ENCODE measurements around the gene ADAMTS13. TPM values are rescaled to one million over a fixed set of nuclear protein-coding genes. Genes with fewer than 3 reads are reported as not detected.

ADAMTS13 gene
- total RNA-seq, 1 donor from 2014 or later: 3.5 TPM

GRCh38 chr9:133507246-133507965 lies 85.2 kb downstream of the ADAMTS13 start:
- Histone ChIP-seq H3K4me1 (peaks cover 0 to 17% of the 10 kb centered on the region in 2 donors), H3K36me3 (no peaks in the 10 kb centered on the region), H3K9me3 (peaks cover 1 to 8% of the 10 kb centered on the region in 2 donors), H3K4me3 (no peak overlapping the region), H3K27me3 (no peaks in the 10 kb centered on the region), H3K27ac (peak overlapping the region in 1 of 2 donors; percentile 15)
- intact Hi-C loops (cut with DNase I): no loop called here
- no peak for DNase-seq (ENCODE audit: low spot score in 2 of 2)
- TF ChIP-seq CTCF (IDR thresholded peaks at IDR 0.05): no peak

GRCh38 chr9:133508046-133508445 lies 85.9 kb downstream of the ADAMTS13 start:
- H3K27me3 ChIP-seq: no peaks in the 10 kb centered on the region
- H3K27ac ChIP-seq: no peak overlapping the region
- intact Hi-C loops (cut with DNase I): no loop called here
- H3K36me3 ChIP-seq: no peaks in the 10 kb centered on the region
- DNase-seq (ENCODE audit: low spot score in 2 of 2): no peak
- H3K4me3 ChIP-seq: no peak overlapping the region
- H3K4me1 ChIP-seq: peaks cover 0 to 17% of the 10 kb centered on the region in 2 donors
- H3K9me3 ChIP-seq: peaks cover 0 to 2% of the 10 kb centered on the region in 2 donors
- TF ChIP-seq CTCF (IDR thresholded peaks at IDR 0.05): no peak

Other genes with a start within 250 kb of the ADAMTS13 start
- not detected for gene OBP2B, start 213.1 kb upstream of the ADAMTS13 start, total RNA-seq
- 4.8 TPM for gene ABO, start 147.2 kb upstream of the ADAMTS13 start, total RNA-seq
- gene SURF6, start 86.2 kb upstream of the ADAMTS13 start, total RNA-seq: 5.3 TPM
- gene MED22, start 74.2 kb upstream of the ADAMTS13 start, total RNA-seq: 52.2 TPM
- 1,203 TPM for gene RPL7A, start 74.1 kb upstream of the ADAMTS13 start, total RNA-seq
- gene SURF1, start 65.9 kb upstream of the ADAMTS13 start, total RNA-seq: 19.9 TPM
- 4.4 TPM for gene SURF2, start 65.8 kb upstream of the ADAMTS13 start, total RNA-seq
- 161 TPM for gene SURF4, start 46.3 kb upstream of the ADAMTS13 start, total RNA-seq
- gene STKLD1, start 46.0 kb upstream of the ADAMTS13 start, total RNA-seq: not detected
- gene REXO4, start 4.4 kb upstream of the ADAMTS13 start, total RNA-seq: 29.4 TPM
- 24.8 TPM for gene CACFD1, start 37.6 kb downstream of the ADAMTS13 start, total RNA-seq
- 8.7 TPM for gene SLC2A6, start 56.7 kb downstream of the ADAMTS13 start, total RNA-seq
- not detected for gene MYMK, start 102.6 kb downstream of the ADAMTS13 start, total RNA-seq
- gene ADAMTSL2, start 112.3 kb downstream of the ADAMTS13 start, total RNA-seq: 3.4 TPM
- not detected for gene FAM163B, start 187.0 kb downstream of the ADAMTS13 start, total RNA-seq
- gene DBH, start 214.0 kb downstream of the ADAMTS13 start, total RNA-seq: not detected